Measurements from ENCODE around the gene PPM1F. TPM values are rescaled to one million over a fixed set of nuclear protein-coding genes. Genes with fewer than 3 reads are reported as not detected.

The PPM1F gene
- total and polyA plus RNA-seq, 4 donors: 1.8 to 15.5 (median 8.9) TPM

DNA sequence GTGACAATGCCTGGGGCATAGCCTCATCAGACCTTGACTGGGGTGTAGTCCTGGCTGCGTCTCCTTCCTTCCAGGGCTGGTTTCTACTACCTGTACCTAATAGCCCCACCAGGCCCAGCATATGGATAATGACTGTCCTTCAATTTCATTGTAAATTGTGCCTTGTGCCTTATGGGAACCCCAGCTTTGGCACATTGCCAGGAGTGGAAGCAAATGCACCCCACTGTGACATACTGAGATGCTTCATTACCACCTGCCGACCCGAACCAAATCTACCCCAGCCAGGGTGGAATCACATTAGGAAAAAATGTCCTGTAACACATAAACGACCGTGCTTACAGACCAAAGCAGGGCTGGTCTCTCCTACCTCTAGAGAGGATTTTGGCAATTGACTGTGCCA is 22.6 kb upstream of the PPM1F start:
- TF ChIP-seq, protein P1, sequence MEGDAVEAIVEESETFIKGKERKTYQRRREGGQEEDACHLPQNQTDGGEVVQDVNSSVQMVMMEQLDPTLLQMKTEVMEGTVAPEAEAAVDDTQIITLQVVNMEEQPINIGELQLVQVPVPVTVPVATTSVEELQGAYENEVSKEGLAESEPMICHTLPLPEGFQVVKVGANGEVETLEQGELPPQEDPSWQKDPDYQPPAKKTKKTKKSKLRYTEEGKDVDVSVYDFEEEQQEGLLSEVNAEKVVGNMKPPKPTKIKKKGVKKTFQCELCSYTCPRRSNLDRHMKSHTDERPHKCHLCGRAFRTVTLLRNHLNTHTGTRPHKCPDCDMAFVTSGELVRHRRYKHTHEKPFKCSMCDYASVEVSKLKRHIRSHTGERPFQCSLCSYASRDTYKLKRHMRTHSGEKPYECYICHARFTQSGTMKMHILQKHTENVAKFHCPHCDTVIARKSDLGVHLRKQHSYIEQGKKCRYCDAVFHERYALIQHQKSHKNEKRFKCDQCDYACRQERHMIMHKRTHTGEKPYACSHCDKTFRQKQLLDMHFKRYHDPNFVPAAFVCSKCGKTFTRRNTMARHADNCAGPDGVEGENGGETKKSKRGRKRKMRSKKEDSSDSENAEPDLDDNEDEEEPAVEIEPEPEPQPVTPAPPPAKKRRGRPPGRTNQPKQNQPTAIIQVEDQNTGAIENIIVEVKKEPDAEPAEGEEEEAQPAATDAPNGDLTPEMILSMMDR (IDR thresholded peaks at IDR 0.05; ENCODE audit: low read depth, low read length, missing input control): no peak
- TF ChIP-seq HNF4G (IDR thresholded peaks at IDR 0.05) (no peak), GABPA (IDR thresholded peaks at IDR 0.05 in 1 of 2, conservative IDR thresholded peaks at IDR 0.05 in 1 of 2) (no peak), HNF4A (conservative IDR thresholded peaks at IDR 0.05) (no peak), TAF1 (conservative IDR thresholded peaks at IDR 0.05) (no peak), SP1 (IDR thresholded peaks at IDR 0.05) (no peak), JUND (IDR thresholded peaks at IDR 0.05) (no peak), FOXA1 (IDR thresholded peaks at IDR 0.05) (no peak), RXRA (IDR thresholded peaks at IDR 0.05) (no peak), NR2F2 (IDR thresholded peaks at IDR 0.05) (no peak), RAD21 (IDR thresholded peaks at IDR 0.05) (no peak), EGR1 (IDR thresholded peaks at IDR 0.05; ENCODE audit: low read depth in 2 of 2) (no peak)
- TF ChIP-seq, protein P2, sequence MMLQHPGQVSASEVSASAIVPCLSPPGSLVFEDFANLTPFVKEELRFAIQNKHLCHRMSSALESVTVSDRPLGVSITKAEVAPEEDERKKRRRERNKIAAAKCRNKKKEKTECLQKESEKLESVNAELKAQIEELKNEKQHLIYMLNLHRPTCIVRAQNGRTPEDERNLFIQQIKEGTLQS (IDR thresholded peaks at IDR 0.05): no peak
- TF ChIP-seq, protein P3, sequence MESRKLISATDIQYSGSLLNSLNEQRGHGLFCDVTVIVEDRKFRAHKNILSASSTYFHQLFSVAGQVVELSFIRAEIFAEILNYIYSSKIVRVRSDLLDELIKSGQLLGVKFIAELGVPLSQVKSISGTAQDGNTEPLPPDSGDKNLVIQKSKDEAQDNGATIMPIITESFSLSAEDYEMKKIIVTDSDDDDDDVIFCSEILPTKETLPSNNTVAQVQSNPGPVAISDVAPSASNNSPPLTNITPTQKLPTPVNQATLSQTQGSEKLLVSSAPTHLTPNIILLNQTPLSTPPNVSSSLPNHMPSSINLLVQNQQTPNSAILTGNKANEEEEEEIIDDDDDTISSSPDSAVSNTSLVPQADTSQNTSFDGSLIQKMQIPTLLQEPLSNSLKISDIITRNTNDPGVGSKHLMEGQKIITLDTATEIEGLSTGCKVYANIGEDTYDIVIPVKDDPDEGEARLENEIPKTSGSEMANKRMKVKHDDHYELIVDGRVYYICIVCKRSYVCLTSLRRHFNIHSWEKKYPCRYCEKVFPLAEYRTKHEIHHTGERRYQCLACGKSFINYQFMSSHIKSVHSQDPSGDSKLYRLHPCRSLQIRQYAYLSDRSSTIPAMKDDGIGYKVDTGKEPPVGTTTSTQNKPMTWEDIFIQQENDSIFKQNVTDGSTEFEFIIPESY (IDR thresholded peaks at IDR 0.05): no peak
- TF ChIP-seq, protein P4, sequence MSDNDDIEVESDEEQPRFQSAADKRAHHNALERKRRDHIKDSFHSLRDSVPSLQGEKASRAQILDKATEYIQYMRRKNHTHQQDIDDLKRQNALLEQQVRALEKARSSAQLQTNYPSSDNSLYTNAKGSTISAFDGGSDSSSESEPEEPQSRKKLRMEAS (IDR thresholded peaks at IDR 0.05): no peak
- 95% methylated on average over 5 of the region's 5 CpGs for WGBS
- peaks cover 11 to 51% (median 36%) of the 10 kb centered on the region in 4 donors for H3K36me3 ChIP-seq (ENCODE audit: control insufficient read depth in 4 of 4, insufficient read depth in 3 of 4, low read depth in 1 of 4, low read length in 3 of 4)

DNA sequence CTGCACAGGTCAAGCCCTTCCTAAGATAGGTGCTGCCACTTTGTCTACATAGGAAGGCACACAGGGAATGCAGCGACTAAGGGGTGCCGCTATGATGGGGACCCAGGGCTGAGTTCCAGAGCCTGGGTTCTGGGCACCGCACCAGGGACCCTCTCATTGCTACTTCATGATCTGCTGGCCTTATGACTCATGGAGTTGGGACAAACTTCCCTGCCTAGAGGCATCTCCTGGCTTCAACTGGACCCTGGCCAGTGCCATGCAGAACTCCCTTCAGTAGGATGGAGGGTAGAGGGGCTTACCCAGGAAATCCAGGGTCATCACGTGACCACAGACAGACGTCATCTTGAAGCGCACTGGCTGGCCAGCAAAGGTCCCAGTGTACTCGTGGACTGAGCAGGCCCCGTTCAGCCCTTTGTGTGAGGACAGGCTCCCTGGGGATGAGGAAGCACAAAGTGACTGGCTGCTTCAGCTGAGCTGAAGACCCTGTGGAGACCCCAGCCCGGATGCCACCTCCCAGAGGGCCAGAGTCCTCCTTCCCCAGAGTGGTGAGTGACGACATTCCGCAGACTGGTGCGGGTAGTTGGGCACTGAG is 21.5 kb upstream of the PPM1F start:
- no peak for DNase-seq (ENCODE audit: low spot score)
- no peak for TF ChIP-seq NR2F2 (IDR thresholded peaks at IDR 0.05)
- TF ChIP-seq, protein P5, sequence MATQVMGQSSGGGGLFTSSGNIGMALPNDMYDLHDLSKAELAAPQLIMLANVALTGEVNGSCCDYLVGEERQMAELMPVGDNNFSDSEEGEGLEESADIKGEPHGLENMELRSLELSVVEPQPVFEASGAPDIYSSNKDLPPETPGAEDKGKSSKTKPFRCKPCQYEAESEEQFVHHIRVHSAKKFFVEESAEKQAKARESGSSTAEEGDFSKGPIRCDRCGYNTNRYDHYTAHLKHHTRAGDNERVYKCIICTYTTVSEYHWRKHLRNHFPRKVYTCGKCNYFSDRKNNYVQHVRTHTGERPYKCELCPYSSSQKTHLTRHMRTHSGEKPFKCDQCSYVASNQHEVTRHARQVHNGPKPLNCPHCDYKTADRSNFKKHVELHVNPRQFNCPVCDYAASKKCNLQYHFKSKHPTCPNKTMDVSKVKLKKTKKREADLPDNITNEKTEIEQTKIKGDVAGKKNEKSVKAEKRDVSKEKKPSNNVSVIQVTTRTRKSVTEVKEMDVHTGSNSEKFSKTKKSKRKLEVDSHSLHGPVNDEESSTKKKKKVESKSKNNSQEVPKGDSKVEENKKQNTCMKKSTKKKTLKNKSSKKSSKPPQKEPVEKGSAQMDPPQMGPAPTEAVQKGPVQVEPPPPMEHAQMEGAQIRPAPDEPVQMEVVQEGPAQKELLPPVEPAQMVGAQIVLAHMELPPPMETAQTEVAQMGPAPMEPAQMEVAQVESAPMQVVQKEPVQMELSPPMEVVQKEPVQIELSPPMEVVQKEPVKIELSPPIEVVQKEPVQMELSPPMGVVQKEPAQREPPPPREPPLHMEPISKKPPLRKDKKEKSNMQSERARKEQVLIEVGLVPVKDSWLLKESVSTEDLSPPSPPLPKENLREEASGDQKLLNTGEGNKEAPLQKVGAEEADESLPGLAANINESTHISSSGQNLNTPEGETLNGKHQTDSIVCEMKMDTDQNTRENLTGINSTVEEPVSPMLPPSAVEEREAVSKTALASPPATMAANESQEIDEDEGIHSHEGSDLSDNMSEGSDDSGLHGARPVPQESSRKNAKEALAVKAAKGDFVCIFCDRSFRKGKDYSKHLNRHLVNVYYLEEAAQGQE (IDR thresholded peaks at IDR 0.05): no peak
- TF ChIP-seq, protein P2 (IDR thresholded peaks at IDR 0.05): no peak
- H3K27me3 ChIP-seq (ENCODE audit: control insufficient read depth in 4 of 4, insufficient read depth in 4 of 4, low read length in 3 of 4): no peaks in the 10 kb centered on the region
- peaks cover 13 to 55% (median 38%) of the 10 kb centered on the region in 4 donors for H3K36me3 ChIP-seq (ENCODE audit: control insufficient read depth in 4 of 4, insufficient read depth in 3 of 4, low read depth in 1 of 4, low read length in 3 of 4)
- no peaks in the 10 kb centered on the region for H3K4me1 ChIP-seq (ENCODE audit: control insufficient read depth in 4 of 4, insufficient read depth in 4 of 4, low read length in 3 of 4)
- H3K9ac ChIP-seq (ENCODE audit: low read depth in 1 of 2, low read length in 2 of 2): no peak overlapping the region
- H3K27ac ChIP-seq (ENCODE audit: low read depth in 1 of 2, low read length in 2 of 2): no peak overlapping the region
- H3K4me3 ChIP-seq (ENCODE audit: low read depth in 1 of 3, low read length in 3 of 3): no peak overlapping the region
- 94% methylated on average over 12 of the region's 12 CpGs for WGBS
- no peaks in the 10 kb centered on the region for H3K9me3 ChIP-seq (ENCODE audit: control insufficient read depth in 4 of 4, low read length in 3 of 4)

More for the DNA sequence above, 22.6 kb upstream of the PPM1F start:
- Histone ChIP-seq H3K27me3 (ENCODE audit: control insufficient read depth in 4 of 4, insufficient read depth in 4 of 4, low read length in 3 of 4) (no peaks in the 10 kb centered on the region), H3K4me3 (ENCODE audit: low read depth in 1 of 3, low read length in 3 of 3) (no peak overlapping the region), H3K4me1 (ENCODE audit: control insufficient read depth in 4 of 4, insufficient read depth in 4 of 4, low read length in 3 of 4) (no peaks in the 10 kb centered on the region), H3K9me3 (ENCODE audit: control insufficient read depth in 4 of 4, low read length in 3 of 4) (no peaks in the 10 kb centered on the region), H3K27ac (ENCODE audit: low read depth in 1 of 2, low read length in 2 of 2) (no peak overlapping the region), H3K9ac (ENCODE audit: low read depth in 1 of 2, low read length in 2 of 2) (no peak overlapping the region)
- DNase-seq (ENCODE audit: low spot score): no peak

Measured in liver (tissue), 9 donors.